NK-92 (cell line): ENCODE results near the gene TSKS.

Experiments
- DNase-seq: peaks from one replicate; lab custom pipeline; 2025; ENCODE audit not compliant: unreplicated experiment; lab: John Stamatoyannopoulos, UW

The TSKS gene

GRCh38 chr19:49798574-49798973 lies 35.5 kb upstream of the TSKS start:
- DNase-seq, result no peak

GRCh38 chr19:49795615-49796014 lies 32.5 kb upstream of the TSKS start:
- DNase-seq, result no peak

- no peak for DNase-seq
These were observed 30.4 kb upstream of the TSKS start for GRCh38 chr19:49793561-49793840.

- DNase-seq, result no peak
These were observed 29.9 kb upstream of the TSKS start for GRCh38 chr19:49792829-49793560.

GRCh38 chr19:49791776-49792445 lies 28.8 kb upstream of the TSKS start:
- DNase-seq, result no peak

- DNase-seq, result no peak
These were observed 27.8 kb upstream of the TSKS start for GRCh38 chr19:49790866-49791265.

- DNase-seq, result no peak
These were observed 25.8 kb upstream of the TSKS start for GRCh38 chr19:49788857-49789256.

GRCh38 chr19:49787746-49788145 lies 24.6 kb upstream of the TSKS start:
- DNase-seq, result no peak

GRCh38 chr19:49786376-49786820 lies 23.3 kb upstream of the TSKS start:
- DNase-seq, result no peak

- DNase-seq, result no peak
These were observed 19.4 kb upstream of the TSKS start for GRCh38 chr19:49782515-49782914.

GRCh38 chr19:49781394-49781793 lies 18.3 kb upstream of the TSKS start:
- DNase-seq, result no peak

- no peak for DNase-seq
These were observed 17.8 kb upstream of the TSKS start for GRCh38 chr19:49780861-49781260.

GRCh38 chr19:49779731-49780555 lies 16.8 kb upstream of the TSKS start:
- DNase-seq, result no peak

- DNase-seq, result no peak
These were observed 13.3 kb upstream of the TSKS start for GRCh38 chr19:49776371-49776764.

- no peak for DNase-seq
These were observed 12.8 kb upstream of the TSKS start for GRCh38 chr19:49775742-49776370.

GRCh38 chr19:49774969-49775368 lies 11.9 kb upstream of the TSKS start:
- DNase-seq, result no peak

GRCh38 chr19:49773663-49774350 lies 10.7 kb upstream of the TSKS start:
- DNase-seq, result no peak

- DNase-seq, result no peak
These were observed 9.8 kb upstream of the TSKS start for GRCh38 chr19:49772850-49773432.

- no peak for DNase-seq
These were observed 8.6 kb upstream of the TSKS start for GRCh38 chr19:49771674-49772139.

- DNase-seq, result no peak
These were observed 7.4 kb upstream of the TSKS start for GRCh38 chr19:49770529-49770928.
